CD14-positive monocyte (primary cell): ENCODE results near the gene MLIP. TPM values are rescaled to one million over a fixed set of nuclear protein-coding genes. Genes with fewer than 3 reads are reported as not detected.

ENCODE experiments used
- DNase-seq, 3 donors: peaks; one replicate each; pipeline ENCODE4 v3.0.0-alpha.2; 2011 to 2022
- H2AFZ ChIP-seq: 2 replicates; pipeline ENCODE4 v1.6.0; 2012; ENCODE audit warnings: mild to moderate bottlenecking, low read depth, low read length, inconsistent platforms; ENCODE audit not compliant: insufficient read depth, poor library complexity, severe bottlenecking
- H3K27ac ChIP-seq, 2 donors: 1 replicate in 1 of 2; 2 replicates in 1 of 2; pipeline ENCODE4 v1.5.1; 2012 to 2013; ENCODE audit warnings: low read length in 2 of 2, control low read depth in 1 of 2, inconsistent platforms in 1 of 2, low read depth in 1 of 2, mild to moderate bottlenecking in 1 of 2
- H3K27me3 ChIP-seq, 2 donors: one replicate each; pipeline versions ENCODE4 v1.6.0 to v1.6.1; 2011 to 2013; ENCODE audit warnings: low read length in 2 of 2; ENCODE audit not compliant: control insufficient read depth in 2 of 2, insufficient read depth in 2 of 2
- H3K36me3 ChIP-seq, 2 donors: replicated peaks in 1 of 2; 1 replicate in 1 of 2; 2 replicates in 1 of 2; pipeline versions ENCODE4 v1.5.1 to v1.6.1; 2012 to 2013; ENCODE audit warnings: low read length in 2 of 2, control low read depth in 1 of 2, inconsistent platforms in 1 of 2, mild to moderate bottlenecking in 1 of 2; ENCODE audit not compliant: insufficient read depth in 2 of 2, control insufficient read depth in 1 of 2
- H3K4me1 ChIP-seq, 2 donors: 1 replicate in 1 of 2; 2 replicates in 1 of 2; pipeline versions ENCODE4 v1.5.1 to v1.6.1; 2012 to 2013; ENCODE audit warnings: low read length in 2 of 2, control low read depth in 1 of 2, inconsistent platforms in 1 of 2, mild to moderate bottlenecking in 1 of 2, moderate library complexity in 1 of 2; ENCODE audit not compliant: insufficient read depth in 2 of 2, control insufficient read depth in 1 of 2
- H3K4me2 ChIP-seq: replicated peaks from 2 replicates; pipeline ENCODE3; 2012; ENCODE audit warnings: low read length, moderate library complexity, mild to moderate bottlenecking; ENCODE audit not compliant: poor library complexity, severe bottlenecking; ENCODE audit errors: extremely low read depth
- H3K4me3 ChIP-seq, 3 experiments: fragments of 200-600 bp in 1 of 3; sonication (generic) in 1 of 3; replicated peaks in 1 of 3; 1 replicate in 2 of 3; 2 replicates in 1 of 3; pipeline ENCODE4 v1.5.1; 2011 to 2013; ENCODE audit warnings: low read length in 3 of 3, mild to moderate bottlenecking in 3 of 3, control low read depth in 2 of 3, low read depth in 2 of 3, inconsistent platforms in 1 of 3, moderate library complexity in 1 of 3
- H3K79me2 ChIP-seq: 2 replicates; pipeline ENCODE4 v1.6.0; 2012; ENCODE audit warnings: mild to moderate bottlenecking, control low read depth, inconsistent platforms, low read length, moderate library complexity; ENCODE audit not compliant: insufficient read depth
- H3K9ac ChIP-seq: 2 replicates; pipeline ENCODE4 v1.6.0; 2017; ENCODE audit warnings: low read length, mild to moderate bottlenecking; ENCODE audit not compliant: insufficient read depth, poor library complexity, severe bottlenecking
- H3K9me3 ChIP-seq, 2 donors: replicated peaks in 1 of 2; 1 replicate in 1 of 2; 2 replicates in 1 of 2; pipeline versions ENCODE4 v1.5.1 to v1.6.1; 2012 to 2013; ENCODE audit warnings: low read length in 2 of 2, control low read depth in 1 of 2; ENCODE audit not compliant: control insufficient read depth in 1 of 2, insufficient read depth in 1 of 2
- H4K20me1 ChIP-seq: 2 replicates; pipeline ENCODE4 v1.6.0; 2012; ENCODE audit warnings: mild to moderate bottlenecking, low read length, control low read depth, moderate library complexity; ENCODE audit not compliant: insufficient read depth
- H3K27ac Mint-ChIP-seq, 7 donors: one replicate each; pipeline ENCODE4 v1.8.0; 2020; ENCODE audit warnings: mild to moderate bottlenecking in 7 of 7, mixed read lengths in 7 of 7, moderate library complexity in 6 of 7, inconsistent platforms in 2 of 7
- H3K27me3 Mint-ChIP-seq, 3 donors: one replicate each; pipeline ENCODE4 v1.8.0; 2021 to 2022; ENCODE audit warnings: low read depth in 3 of 3, mild to moderate bottlenecking in 3 of 3, mixed read lengths in 3 of 3, moderate library complexity in 3 of 3, inconsistent platforms in 1 of 3
- H3K36me3 Mint-ChIP-seq, 2 donors: one replicate each; pipeline ENCODE4 v1.8.0; 2020; ENCODE audit warnings: mixed read lengths in 2 of 2, inconsistent platforms in 1 of 2, mild to moderate bottlenecking in 1 of 2
- H3K4me1 Mint-ChIP-seq: one replicate; pipeline ENCODE4 v1.8.0; 2020; ENCODE audit warnings: mild to moderate bottlenecking, mixed read lengths
- H3K4me3 Mint-ChIP-seq, 2 donors: one replicate each; pipeline ENCODE4 v1.8.0; 2020; ENCODE audit warnings: mild to moderate bottlenecking in 2 of 2, mixed read lengths in 2 of 2, moderate library complexity in 1 of 2
- H3K9me3 Mint-ChIP-seq, 7 donors: one replicate each; pipeline ENCODE4 v1.8.0; 2020 to 2022; ENCODE audit warnings: mixed read lengths in 7 of 7, mild to moderate bottlenecking in 6 of 7, moderate library complexity in 6 of 7, inconsistent platforms in 2 of 7
- WGBS: methylation state at CpG from one replicate; pipeline ENCODE4 v1.1.5; 2013; ENCODE audit warnings: missing lambda C conversion rate; ENCODE audit not compliant: insufficient coverage; 5-methylcytosine and 5-hydroxymethylcytosine counted together
- intact Hi-C, 2 donors: fragments of 100-400 bp; cut with micrococcal nuclease; formaldehyde crosslinking; loops; one replicate each; pipeline versions ENCODE4 v1.15.0 to v1.15.1; 2023
- polyA plus RNA-seq, 3 donors: library from polyadenylated mRNA; depleted of rRNA in 1 of 3; unstranded in 2 of 3; stranded (reverse) in 1 of 3; fragments of 300-500 nt in 2 of 3; fragments of >200 nt in 1 of 3; fragmentation: Illumina TruSeq in 2 of 3; gene quantifications; 1 replicate in 2 of 3; 2 replicates in 1 of 3; pipeline ENCODE4 v1.2.3, GENCODE V29; 2012 to 2021
- TF ChIP-seq, protein P1 (sequence below): fragments of 200-600 bp; IDR thresholded peaks from one replicate; pipeline ENCODE4 v1.8.0; 2022; ENCODE audit warnings: antibody characterized with exemption, mild to moderate bottlenecking

MLIP gene
- polyA plus RNA-seq, 3 donors, result not detected

GRCh38 chr6:54140811-54141210 is 29.6 kb downstream of the MLIP start:
- H3K4me1 ChIP-seq, result no peaks in the 10 kb centered on the region
- H4K20me1 ChIP-seq, result no peaks in the 10 kb centered on the region
- H3K36me3 Mint-ChIP-seq, result no peaks in the 10 kb centered on the region
- H3K4me2 ChIP-seq, result no peak overlapping the region
- no peak overlapping the region for H2AFZ ChIP-seq
- H3K36me3 ChIP-seq, result no peaks in the 10 kb centered on the region
- H3K4me3 Mint-ChIP-seq, result no peak overlapping the region
- no peak overlapping the region for H3K4me3 ChIP-seq
- no peaks in the 10 kb centered on the region for H3K27me3 ChIP-seq
- no peaks in the 10 kb centered on the region for H3K9me3 ChIP-seq
- peaks cover 0 to 5% (median 2%) of the 10 kb centered on the region in 7 donors for H3K9me3 Mint-ChIP-seq
- H3K27ac Mint-ChIP-seq, result no peak overlapping the region
- intact Hi-C loops, result no loop called here
- H3K9ac ChIP-seq, result no peak overlapping the region
- DNase-seq, result no peak
- H3K79me2 ChIP-seq, result no peaks in the 10 kb centered on the region
- TF ChIP-seq, protein P1, sequence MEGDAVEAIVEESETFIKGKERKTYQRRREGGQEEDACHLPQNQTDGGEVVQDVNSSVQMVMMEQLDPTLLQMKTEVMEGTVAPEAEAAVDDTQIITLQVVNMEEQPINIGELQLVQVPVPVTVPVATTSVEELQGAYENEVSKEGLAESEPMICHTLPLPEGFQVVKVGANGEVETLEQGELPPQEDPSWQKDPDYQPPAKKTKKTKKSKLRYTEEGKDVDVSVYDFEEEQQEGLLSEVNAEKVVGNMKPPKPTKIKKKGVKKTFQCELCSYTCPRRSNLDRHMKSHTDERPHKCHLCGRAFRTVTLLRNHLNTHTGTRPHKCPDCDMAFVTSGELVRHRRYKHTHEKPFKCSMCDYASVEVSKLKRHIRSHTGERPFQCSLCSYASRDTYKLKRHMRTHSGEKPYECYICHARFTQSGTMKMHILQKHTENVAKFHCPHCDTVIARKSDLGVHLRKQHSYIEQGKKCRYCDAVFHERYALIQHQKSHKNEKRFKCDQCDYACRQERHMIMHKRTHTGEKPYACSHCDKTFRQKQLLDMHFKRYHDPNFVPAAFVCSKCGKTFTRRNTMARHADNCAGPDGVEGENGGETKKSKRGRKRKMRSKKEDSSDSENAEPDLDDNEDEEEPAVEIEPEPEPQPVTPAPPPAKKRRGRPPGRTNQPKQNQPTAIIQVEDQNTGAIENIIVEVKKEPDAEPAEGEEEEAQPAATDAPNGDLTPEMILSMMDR, result no peak
- H3K27me3 Mint-ChIP-seq, result peaks cover 0 to 2% (median 2%) of the 10 kb centered on the region in 3 donors
- no peak overlapping the region for H3K27ac ChIP-seq
- no peaks in the 10 kb centered on the region for H3K4me1 Mint-ChIP-seq

- no peak overlapping the region for H3K9ac ChIP-seq
- H3K9me3 ChIP-seq, result no peaks in the 10 kb centered on the region
- no peak for DNase-seq
- no peak overlapping the region for H3K27ac ChIP-seq
- H3K79me2 ChIP-seq, result no peaks in the 10 kb centered on the region
- no peaks in the 10 kb centered on the region for H3K4me1 ChIP-seq
- H3K27ac Mint-ChIP-seq, result no peak overlapping the region
- no peak overlapping the region for H3K4me3 ChIP-seq
- no peaks in the 10 kb centered on the region for H3K36me3 ChIP-seq
- no peaks in the 10 kb centered on the region for H4K20me1 ChIP-seq
- H3K4me1 Mint-ChIP-seq, result no peaks in the 10 kb centered on the region
- WGBS, result 88% methylated on average over 4 of the region's 12 CpGs
- intact Hi-C loops, result no loop called here
- H3K27me3 Mint-ChIP-seq, result peaks cover 0 to 2% (median 2%) of the 10 kb centered on the region in 3 donors
- no peaks in the 10 kb centered on the region for H3K27me3 ChIP-seq
- TF ChIP-seq, protein P1, result no peak
- H3K4me2 ChIP-seq, result no peak overlapping the region
- no peak overlapping the region for H2AFZ ChIP-seq
- H3K4me3 Mint-ChIP-seq, result no peak overlapping the region
- H3K36me3 Mint-ChIP-seq, result no peaks in the 10 kb centered on the region
- H3K9me3 Mint-ChIP-seq, result peaks cover 0 to 4% (median 0%) of the 10 kb centered on the region in 7 donors
Observed at GRCh38 chr6:54142889-54143519, 31.8 kb downstream of the MLIP start.
